ENCODE measurements around the gene SV2C.

Gene SV2C

DNA sequence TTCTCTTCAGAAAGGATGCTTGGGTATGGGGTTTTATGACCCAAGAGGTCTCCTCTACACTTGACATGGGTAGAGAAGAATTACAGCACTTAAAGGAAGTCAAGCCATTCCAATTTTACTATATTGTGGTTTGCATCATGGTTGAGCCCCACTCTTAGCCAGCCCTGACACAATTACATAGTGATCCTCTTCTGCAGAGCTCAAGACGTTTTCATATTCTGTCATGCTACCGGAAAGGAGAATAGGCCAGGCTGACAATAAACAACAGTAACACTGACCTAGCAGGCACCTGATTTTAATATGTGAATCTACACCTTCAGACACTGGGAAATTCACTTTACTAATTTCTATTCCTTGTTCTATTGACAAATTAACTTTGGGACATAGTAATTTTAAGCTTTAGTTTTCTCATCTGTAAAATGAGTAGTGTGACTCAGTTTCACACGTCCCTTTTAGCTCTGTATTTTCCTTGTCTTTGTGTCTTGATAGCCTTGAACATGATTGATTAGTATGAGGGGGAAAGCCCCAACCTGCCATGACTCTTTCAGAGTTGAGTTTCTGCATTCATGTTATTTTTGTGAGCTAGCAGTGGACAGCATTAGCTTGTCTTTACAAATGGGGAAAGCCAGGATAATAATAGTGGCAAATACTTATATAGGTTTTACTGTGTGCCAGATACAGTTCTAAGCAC lies 83.8 kb downstream of the SV2C start:
- no peak for DNase-seq

- no peak for DNase-seq
Observed at GRCh38 chr5:76169146-76169905, 86.1 kb downstream of the SV2C start.

DNA sequence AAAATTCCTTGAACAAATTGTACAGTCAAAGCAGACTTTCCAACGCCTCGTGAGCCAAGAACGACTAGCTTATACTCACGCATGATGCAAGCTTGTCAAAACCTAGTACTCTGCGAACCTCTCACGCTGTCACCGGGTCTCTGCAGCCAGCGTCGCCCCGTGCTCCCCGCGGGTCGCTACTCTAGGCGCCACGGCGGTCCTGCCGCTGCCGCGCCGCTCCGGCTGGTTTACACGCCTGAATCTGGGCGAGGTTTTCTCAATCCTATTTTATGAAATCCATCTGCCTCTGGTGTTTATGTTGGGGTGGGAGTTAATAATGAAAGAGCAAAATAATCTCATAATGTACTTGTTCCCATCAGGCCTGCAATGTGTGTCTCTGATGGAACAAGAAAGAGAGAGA lies 90.9 kb downstream of the SV2C start:
- DNase-seq, result no peak

- DNase-seq, result no peak
Observed at GRCh38 chr5:76175051-76175666, 92.0 kb downstream of the SV2C start.

- no peak for DNase-seq
Observed at GRCh38 chr5:76175821-76176403, 92.7 kb downstream of the SV2C start.

GRCh38 chr5:76177978-76178377 lies 94.8 kb downstream of the SV2C start:
- no peak for DNase-seq

DNA sequence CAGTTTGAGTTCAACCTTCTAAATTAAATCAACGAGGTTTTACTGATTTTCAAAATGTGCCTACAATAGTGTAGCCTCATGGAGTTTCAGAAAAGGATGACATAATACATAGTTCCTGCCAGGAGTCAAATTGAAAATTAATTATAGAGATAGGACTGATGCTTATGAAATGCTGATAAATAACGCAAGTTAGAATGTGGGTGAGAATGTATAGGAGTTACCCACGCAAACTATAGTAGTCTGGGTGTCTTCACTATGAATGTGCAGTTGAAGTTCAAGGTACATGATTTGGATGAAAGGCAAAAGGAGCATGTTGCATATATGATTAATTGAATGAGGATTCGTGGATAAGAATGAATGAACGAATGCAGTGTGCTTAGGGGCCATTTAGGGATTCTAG lies 95.7 kb downstream of the SV2C start:
- DNase-seq, result no peak

DNA sequence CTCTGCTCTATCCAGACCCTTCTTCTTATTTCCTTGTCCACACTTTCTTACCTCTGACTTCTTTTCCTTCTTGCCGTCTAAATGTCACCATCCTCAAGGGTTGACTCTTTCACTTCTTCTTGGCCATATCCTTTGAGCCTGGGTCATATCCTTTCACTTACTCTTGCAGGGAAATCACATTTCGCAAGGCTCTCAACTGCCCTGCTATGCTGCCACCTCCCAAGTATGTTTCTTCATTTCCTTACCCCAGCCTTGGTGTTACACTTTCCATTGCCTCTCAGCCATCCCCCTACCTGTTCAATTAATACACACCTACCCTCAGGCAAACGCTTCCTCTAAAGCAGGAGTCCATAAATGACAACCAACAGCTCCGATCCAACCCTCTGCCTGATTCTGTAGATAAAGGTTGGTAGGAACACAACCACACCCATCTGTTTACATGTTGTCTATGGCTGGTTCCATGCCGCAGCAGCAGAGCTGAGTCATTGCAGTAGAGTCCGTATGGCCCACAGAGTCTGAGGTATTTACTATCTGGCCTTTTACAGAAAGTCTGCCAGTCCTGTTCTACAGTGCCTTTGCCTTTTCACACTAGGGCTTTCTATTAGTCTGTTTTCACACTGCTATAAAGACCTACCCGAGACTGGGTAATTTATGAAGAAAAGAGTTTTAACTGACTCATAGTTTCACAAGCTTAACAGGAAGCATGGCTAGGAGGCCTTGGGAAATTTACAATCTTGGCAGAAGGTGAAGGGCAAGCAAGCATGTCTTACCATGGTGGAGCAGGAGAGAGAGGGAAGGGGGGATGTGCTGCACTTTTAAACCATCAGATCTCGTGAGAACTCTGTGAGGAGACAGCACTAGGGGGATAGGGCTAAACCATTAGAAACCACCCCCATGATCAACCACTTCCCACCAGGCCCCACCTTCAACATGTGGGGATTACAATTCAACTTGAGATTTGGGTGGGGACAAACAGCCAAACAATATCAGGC lies 97.9 kb downstream of the SV2C start:
- DNase-seq, result no peak

DNA sequence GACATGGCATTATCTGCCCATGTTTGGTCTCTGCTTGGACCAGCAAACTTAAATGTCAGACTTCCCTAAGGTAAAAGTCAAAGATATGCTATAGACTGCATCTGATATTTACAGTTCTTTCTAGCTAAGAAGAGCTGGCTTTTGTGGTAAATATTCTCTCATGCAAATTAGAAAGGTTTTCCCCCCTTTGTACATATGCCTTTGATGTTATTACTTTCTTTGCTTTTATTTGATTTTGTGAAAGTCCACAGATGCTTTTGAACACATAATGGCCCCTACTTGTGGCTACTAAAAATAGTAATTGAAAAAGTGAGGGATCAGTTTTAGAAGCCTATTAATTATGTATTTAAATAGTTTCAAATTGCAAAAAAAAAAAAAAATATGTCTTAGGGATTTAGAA lies 104.2 kb downstream of the SV2C start:
- DNase-seq, result no peak

DNA sequence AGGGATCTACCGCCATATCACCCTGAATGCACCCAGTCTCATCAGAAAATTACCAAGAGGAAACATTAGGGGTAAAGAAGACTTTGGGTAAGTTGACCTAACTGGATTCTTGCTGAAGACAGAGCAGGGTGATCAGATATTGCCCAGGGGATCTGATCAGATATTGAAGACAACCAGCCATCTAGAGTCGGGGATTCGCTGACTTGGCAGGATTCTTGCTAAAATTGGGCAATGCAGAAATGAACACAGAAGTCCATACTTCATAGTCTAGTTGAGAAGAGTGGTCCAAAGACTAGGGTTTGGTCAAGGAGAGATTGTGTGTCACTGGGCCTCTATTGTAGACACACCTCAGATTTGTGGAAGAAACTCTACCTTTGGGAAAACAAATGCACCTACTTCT lies 107.2 kb downstream of the SV2C start:
- DNase-seq, result no peak

DNA sequence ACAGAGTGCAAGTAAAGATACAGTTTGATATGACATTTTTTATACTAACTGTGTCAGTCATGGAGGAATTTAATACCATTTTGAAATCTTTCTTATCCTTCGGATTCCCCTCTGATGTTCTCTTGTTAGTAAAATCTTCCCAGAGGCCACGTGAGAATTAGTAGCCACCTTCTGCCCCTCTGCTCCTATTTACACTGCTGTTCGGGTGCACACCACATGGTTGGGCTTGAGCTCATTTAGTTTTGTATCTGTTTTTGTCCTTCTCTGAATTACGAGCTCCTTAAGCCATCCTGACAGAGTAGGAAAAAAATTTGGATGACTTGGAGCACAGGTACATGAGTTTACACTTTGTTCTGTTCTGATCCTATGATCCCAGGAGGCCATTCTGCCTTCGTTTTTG lies 109.7 kb downstream of the SV2C start:
- DNase-seq, result no peak

GRCh38 chr5:76193635-76194034 lies 110.5 kb downstream of the SV2C start:
- DNase-seq, result no peak

DNA sequence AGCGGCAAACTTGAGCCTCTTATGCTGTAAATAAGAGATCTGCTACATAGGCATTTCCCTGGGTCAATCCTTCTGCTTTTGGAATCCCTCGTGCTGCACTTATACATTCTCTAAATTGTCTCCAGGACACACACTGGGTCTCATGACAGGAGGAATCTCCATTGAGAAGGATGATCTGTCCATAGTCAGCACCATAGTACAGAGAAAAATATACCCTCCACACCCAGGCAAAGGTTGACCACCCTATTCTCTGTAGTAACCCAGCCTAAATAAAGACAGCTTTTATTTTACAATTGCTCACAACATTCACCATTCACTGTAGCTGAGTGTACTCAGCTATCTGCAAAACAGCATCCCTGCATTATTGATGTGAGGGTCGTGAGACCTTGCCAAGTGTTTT lies 111.2 kb downstream of the SV2C start:
- no peak for DNase-seq

DNA sequence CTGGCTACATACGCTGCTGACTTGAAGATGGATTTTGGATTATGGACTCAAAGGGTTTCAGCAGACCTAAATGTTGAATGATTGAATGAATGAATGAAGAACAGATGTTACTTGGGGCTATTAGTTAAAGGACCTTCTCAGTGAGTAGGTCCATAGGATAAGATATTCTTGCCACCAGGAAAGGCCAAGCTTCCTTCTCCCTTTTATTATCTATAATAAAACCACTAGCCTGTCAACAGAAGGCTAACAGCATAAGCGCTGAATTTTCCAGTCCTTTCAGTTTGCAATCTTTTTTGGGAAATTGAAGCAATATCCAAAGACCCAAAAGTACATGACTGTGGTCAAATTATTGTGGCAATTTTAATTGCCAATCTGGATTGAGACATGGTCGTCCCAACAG lies 113.3 kb downstream of the SV2C start:
- DNase-seq, result no peak

DNA sequence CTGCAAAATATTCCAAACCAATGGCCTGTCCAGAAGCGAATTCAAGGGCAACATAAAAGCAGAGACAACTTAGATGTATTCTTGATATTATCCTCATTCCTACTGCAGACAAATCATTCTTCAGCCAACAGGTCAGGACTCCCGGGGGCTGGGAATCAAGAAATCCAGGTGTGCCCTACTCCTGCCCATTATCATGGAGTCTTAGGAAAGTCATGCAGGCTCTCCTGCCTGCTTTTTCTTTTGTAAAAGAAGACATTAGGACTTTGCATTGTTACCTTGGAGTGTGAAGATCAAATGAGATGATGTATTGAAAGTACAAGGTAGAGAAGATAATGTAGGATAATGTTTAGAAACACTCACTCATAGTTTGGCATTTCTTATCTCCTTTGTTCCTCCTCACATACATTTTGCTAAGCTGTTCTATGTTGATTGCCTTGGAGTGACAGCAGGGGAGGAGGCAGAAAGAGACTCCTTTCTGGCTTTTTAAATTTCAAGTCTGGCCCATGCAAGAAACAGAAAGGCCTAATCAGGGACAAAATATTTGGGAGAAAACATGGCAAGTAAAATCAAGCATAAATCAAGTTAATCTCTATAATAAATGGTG lies 113.8 kb downstream of the SV2C start:
- DNase-seq, result no peak

DNA sequence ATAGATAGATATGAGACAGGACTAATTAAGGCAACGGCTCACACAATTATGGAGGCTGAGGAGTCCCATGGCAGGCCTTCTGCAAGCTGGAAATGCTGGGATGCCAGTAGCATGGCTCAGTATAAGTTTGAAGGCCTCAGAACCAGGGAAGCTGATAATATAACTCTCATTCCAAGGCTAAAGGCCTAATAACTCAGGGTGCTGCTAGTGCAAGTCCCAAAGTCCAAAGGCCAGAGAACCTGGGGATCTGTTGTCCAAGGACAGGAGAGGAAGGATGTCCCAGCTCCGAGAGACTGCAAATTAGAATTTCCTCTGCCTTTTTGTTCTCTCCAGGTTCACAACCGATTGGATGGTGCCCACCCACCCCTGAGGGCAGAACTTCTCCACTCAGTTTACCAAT lies 114.5 kb downstream of the SV2C start:
- DNase-seq, result no peak

GRCh38 chr5:76199336-76200318 lies 116.4 kb downstream of the SV2C start:
- no peak for DNase-seq

DNA sequence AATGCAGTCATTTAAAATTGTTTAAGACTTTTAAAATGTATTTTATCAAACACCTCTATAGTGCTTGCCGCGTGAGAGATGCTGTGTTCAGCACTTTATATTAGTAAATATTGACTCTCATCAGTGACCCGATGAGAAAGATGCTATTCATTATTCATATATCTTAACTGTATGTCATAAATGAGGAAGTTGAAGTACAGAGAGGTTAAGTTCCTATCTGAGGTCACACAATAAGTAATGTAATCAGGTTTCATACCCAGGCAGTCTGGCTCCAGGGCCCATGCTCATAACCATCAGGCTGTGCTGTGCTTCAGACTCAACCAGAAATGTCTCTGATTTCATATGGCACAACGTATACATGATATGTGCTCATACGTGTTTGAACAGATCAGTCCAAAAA lies 119.0 kb downstream of the SV2C start:
- DNase-seq, result no peak

GRCh38 chr5:76204191-76204590 lies 121.0 kb downstream of the SV2C start:
- DNase-seq, result no peak

GRCh38 chr5:76204713-76205112 lies 121.5 kb downstream of the SV2C start:
- no peak for DNase-seq

GRCh38 chr5:76207120-76207519 lies 123.9 kb downstream of the SV2C start:
- no peak for DNase-seq

Measured in NCI-H2081 treated with DMSO at 0.1 percent for 48 hours (cell line).